NCI-H2196 (cell line): ENCODE measurements around the gene TTLL5.

ENCODE experiments used
- DNase-seq: peaks from one replicate; lab custom pipeline; 2025; ENCODE audit not compliant: unreplicated experiment; lab: John Stamatoyannopoulos, UW

TTLL5 gene

GRCh38 chr14:75697386-75697785 is 36.3 kb downstream of the TTLL5 start:
- no peak for DNase-seq

GRCh38 chr14:75697918-75698317 is 36.9 kb downstream of the TTLL5 start:
- DNase-seq: no peak

- DNase-seq: no peak
Measured at GRCh38 chr14:75699331-75699730, 38.3 kb downstream of the TTLL5 start.

- no peak for DNase-seq
Measured at GRCh38 chr14:75700295-75700694, 39.2 kb downstream of the TTLL5 start.

GRCh38 chr14:75702122-75702521 is 41.1 kb downstream of the TTLL5 start:
- no peak for DNase-seq

GRCh38 chr14:75702616-75703261 is 41.7 kb downstream of the TTLL5 start:
- no peak for DNase-seq

- DNase-seq: no peak
Measured at GRCh38 chr14:75703467-75703866, 42.4 kb downstream of the TTLL5 start.

GRCh38 chr14:75705014-75705413 is 44.0 kb downstream of the TTLL5 start:
- no peak for DNase-seq

- peak; percentile 78 for DNase-seq
Measured at GRCh38 chr14:75709207-75709812, 48.3 kb downstream of the TTLL5 start.

GRCh38 chr14:75711105-75711795 is 50.2 kb downstream of the TTLL5 start:
- DNase-seq: peak; percentile 43

GRCh38 chr14:75711796-75712211 is 50.8 kb downstream of the TTLL5 start:
- peak; percentile 77 for DNase-seq

- no peak for DNase-seq
Measured at GRCh38 chr14:75714991-75715390, 53.9 kb downstream of the TTLL5 start.

GRCh38 chr14:75715926-75716780 is 55.1 kb downstream of the TTLL5 start:
- DNase-seq: no peak

GRCh38 chr14:75717729-75718128 is 56.7 kb downstream of the TTLL5 start:
- no peak for DNase-seq

- DNase-seq: no peak
Measured at GRCh38 chr14:75718199-75718598, 57.2 kb downstream of the TTLL5 start.

GRCh38 chr14:75720116-75720515 is 59.1 kb downstream of the TTLL5 start:
- DNase-seq: no peak

GRCh38 chr14:75720842-75721498 is 59.9 kb downstream of the TTLL5 start:
- DNase-seq: no peak

GRCh38 chr14:75723716-75724115 is 62.7 kb downstream of the TTLL5 start:
- DNase-seq: no peak

GRCh38 chr14:75724414-75725204 is 63.6 kb downstream of the TTLL5 start:
- DNase-seq: no peak

- DNase-seq: no peak
Measured at GRCh38 chr14:75725481-75725880, 64.4 kb downstream of the TTLL5 start.
